Omental fat pad (tissue), 4 donors: ENCODE measurements around the gene TRIM52. TPM values are rescaled to one million over a fixed set of nuclear protein-coding genes. Genes with fewer than 3 reads are reported as not detected.

ENCODE experiments used
- ATAC-seq: fragments of 150-250 bp; one replicate; pipeline ENCODE4 v1.9.1; 2016; ENCODE audit warnings: mild to moderate bottlenecking, moderate library complexity; ENCODE audit not compliant: low FRiP score
- DNase-seq: peaks from one replicate; pipeline ENCODE4 v3.0.0-alpha.2; 2019; ENCODE audit warnings: low spot score
- CTCF ChIP-seq, 3 donors: fragments of 450-650 bp; IDR thresholded peaks; one replicate each; pipeline ENCODE4 v1.5.1; 2016 to 2017; ENCODE audit warnings: antibody characterized with exemption in 3 of 3, mild to moderate bottlenecking in 3 of 3, moderate library complexity in 2 of 3
- small RNA-seq: library from RNA; depleted of rRNA; stranded (forward); fragments of <200 nt; gene quantifications from one replicate; pipeline ENCODE3, GENCODE V24; 2016
- total RNA-seq, 4 donors: library from RNA; depleted of rRNA; stranded (reverse); fragments of >200 nt; gene quantifications; one replicate each; pipeline ENCODE4 v1.1.0, GENCODE V29; 2016

Gene TRIM52
- total RNA-seq, 4 donors from 2014 or later: 9.8 to 19.7 (median 14.5) TPM

GRCh38 chr5:181207960-181208253, 53.0 kb downstream of the TRIM52 start:
- no peak for DNase-seq
- TF ChIP-seq CTCF (IDR thresholded peaks at IDR 0.05): no peak
- no peak for ATAC-seq

- DNase-seq: no peak
Observed at GRCh38 chr5:181207214-181207959, 53.6 kb downstream of the TRIM52 start.

GRCh38 chr5:181205761-181206649, 54.9 kb downstream of the TRIM52 start:
- no peak for DNase-seq
- peak; percentile 26 for ATAC-seq

More at GRCh38 chr5:181207214-181207959, 53.6 kb downstream of the TRIM52 start:
- peak; percentile 47 for ATAC-seq
- TF ChIP-seq CTCF (IDR thresholded peaks at IDR 0.05): no peak

More at GRCh38 chr5:181205761-181206649, 54.9 kb downstream of the TRIM52 start:
- TF ChIP-seq CTCF (IDR thresholded peaks at IDR 0.05): no peak

Small RNAs within 50 kb of the gene (small RNA-seq; reads per million reads assigned to genes)
- gene MIR4638: not detected
- gene RNU6-705P: not detected
- not detected for gene SNORD95
- not detected for gene SNORD96A

Other genes with a start within 250 kb of the TRIM52 start
- gene BTNL9, start 220.9 kb downstream of the TRIM52 start, total RNA-seq: 100 to 1,000 TPM in 3 of 4 donors, 10 to 100 TPM in 1; 42.0 to 649 (median 160) TPM
- gene OR2V1, start 130.0 kb downstream of the TRIM52 start, total RNA-seq: not detected
- gene OR2V2, start 113.6 kb downstream of the TRIM52 start, total RNA-seq: not detected
- gene TRIM7, start 55.9 kb downstream of the TRIM52 start, total RNA-seq: 1 to 10 TPM in 2 of 4 donors, under 1 TPM in 2; 0.79 to 2.9 (median 1.1) TPM
- gene TRIM41, start 37.9 kb downstream of the TRIM52 start, total RNA-seq: 10 to 100 TPM in 3 of 4 donors, 1 to 10 TPM in 1; 9.8 to 16.4 (median 12.6) TPM
- 1,000 to 10,000 TPM; 1,928 to 2,385 (median 2,165) TPM for gene RACK1, start 17.2 kb downstream of the TRIM52 start, total RNA-seq
- gene OR4F3, start 106.1 kb upstream of the TRIM52 start, total RNA-seq: not detected